GM04503 (cell line): Measurements from ENCODE around the gene MARVELD1.

Source experiments
- DNase-seq: peaks from one replicate; pipeline ENCODE4 v3.0.0-alpha.2; 2012; ENCODE audit warnings: low read depth

MARVELD1 gene

GRCh38 chr10:97721871-97722780, 8.6 kb downstream of the MARVELD1 start:
- DNase-seq, result no peak

GRCh38 chr10:97723001-97723400, 9.5 kb downstream of the MARVELD1 start:
- DNase-seq, result no peak

DNA sequence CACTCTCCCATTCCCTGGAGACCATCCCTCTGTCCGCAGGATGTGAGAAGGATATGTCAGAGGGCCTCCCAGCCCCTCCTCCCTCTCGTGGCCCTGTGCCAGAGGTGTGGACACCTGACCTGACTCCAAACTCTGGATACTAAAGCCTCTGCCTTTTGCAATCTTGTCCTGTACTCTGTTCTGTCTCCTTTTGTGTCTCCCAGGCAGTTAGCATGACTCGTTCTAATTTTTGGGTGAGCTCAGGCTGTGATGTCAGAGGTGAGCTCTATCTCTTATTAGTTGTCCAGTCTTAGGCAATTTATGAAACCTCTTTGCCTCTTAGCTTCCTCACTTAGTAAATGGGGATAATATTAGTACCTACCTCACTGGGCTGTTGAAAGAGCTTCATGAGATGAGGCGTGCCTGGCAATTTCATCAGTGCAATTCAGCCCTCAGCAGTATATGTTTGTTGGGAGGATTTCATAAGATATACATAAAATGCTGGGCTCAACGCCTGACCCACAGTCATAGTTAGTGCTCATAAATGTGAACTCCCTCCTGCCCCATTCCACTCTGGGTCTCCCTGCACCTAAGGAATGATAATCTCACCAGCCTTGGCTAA, 10.9 kb downstream of the MARVELD1 start:
- peak; percentile 65 for DNase-seq

- peak; percentile 82 for DNase-seq
These were observed 13.2 kb downstream of the MARVELD1 start for GRCh38 chr10:97726636-97727178.

- DNase-seq, result no peak
These were observed 15.5 kb downstream of the MARVELD1 start for GRCh38 chr10:97729014-97729413.

- DNase-seq, result no peak
These were observed 18.0 kb downstream of the MARVELD1 start for GRCh38 chr10:97731346-97732051.

DNA sequence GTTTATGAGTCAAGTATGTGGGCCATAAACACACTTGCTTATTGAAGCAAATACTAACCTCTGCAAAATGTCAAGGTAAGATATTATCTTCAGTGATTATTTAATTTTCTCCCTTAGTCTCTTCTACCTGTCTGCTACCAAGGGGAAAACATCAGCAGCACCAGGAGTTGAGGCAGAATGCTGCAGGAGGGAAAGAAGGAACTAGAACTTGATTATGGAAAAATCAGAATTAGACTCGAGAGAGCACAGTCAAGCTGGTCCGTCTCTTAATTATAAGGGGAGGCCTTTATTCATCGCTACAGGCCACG, 18.5 kb downstream of the MARVELD1 start:
- DNase-seq, result no peak

DNA sequence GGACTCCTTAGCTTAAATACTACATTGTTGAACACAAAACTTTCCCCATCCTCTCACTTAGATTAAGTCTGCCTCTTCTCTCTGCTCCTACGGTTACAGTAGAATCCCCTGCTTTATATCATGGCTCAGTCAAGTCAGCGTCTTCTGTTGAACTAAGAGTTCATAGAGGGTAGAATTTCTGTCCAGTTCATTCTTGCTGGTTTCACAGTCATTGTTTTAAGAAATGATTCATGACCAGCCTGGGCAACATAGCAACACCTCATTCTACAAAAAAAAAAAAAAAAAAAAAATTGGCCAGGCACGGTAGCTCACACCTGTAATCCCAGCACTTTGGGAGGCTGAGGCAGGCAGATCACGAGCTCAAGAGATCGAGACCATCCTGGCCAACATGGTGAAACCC, 19.7 kb downstream of the MARVELD1 start:
- DNase-seq, result no peak

DNA sequence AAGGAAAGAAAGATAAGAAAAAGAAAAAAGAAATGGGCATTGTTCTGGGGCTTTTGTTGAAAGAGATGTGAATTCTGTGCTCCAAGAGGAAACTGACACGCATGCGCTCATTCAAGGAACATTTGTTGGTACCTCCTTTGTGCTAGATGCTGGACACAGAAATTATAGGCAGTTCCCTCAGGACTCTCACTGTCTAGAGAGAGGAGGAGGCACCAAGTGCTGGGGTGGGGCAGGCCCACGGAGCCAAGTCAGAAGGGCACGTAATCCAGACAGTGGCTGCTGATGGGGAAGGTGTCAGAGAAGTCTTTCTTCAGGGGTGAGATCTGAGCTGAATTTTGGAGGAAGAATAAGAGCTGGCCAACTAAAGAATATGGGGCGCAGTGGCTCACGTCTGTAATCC, 20.5 kb downstream of the MARVELD1 start:
- no peak for DNase-seq

GRCh38 chr10:97736403-97736901, 22.9 kb downstream of the MARVELD1 start:
- DNase-seq, result no peak

GRCh38 chr10:97736902-97737769, 23.6 kb downstream of the MARVELD1 start, which contains the start of gene ZFYVE27:
Gene ZFYVE27 (plus strand): TSS chr10:97737128. CDS start chr10:97738478, 1,350 bp downstream.
- DNase-seq, result no peak

- no peak for DNase-seq
These were observed 24.3 kb downstream of the MARVELD1 start for GRCh38 chr10:97737770-97738265.

GRCh38 chr10:97738616-97739015, 25.1 kb downstream of the MARVELD1 start:
- no peak for DNase-seq

GRCh38 chr10:97740613-97741012, 27.1 kb downstream of the MARVELD1 start:
- no peak for DNase-seq

DNA sequence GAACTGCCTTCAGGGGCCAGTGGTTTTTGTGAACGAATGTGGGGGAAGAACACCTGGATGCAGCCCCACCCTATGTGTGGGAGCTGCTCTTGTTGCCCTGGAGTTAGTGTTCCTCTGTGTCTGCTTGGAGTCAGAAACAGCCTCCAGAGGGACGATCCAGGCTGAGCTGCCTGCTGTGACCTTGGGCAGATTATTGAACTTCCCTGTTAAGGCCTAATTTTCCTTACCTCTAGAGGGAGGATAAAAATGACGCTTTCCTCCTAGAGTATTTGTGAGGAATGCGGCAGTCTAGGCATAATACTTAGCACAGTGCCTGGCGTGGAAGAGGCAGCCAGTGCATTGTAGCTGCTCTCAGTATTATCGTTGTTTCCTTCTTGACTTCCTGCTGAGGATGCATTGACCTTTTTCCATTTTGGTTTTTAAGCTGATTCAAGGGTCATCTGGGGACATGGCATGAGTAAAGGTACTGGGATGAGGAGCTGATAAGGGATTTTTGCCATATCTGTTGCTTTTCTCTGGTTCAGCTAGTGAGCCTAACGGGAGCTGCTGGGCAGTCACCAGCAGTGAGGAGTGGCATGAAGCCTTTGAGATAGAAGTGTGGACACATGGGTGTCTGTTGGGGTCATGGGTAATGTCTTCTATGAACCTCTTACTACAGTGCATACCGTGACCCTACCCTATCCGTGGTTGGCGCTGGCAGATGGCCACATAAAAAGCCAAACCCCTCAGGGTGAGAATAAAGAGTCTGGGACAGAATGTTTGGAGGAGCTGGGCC, 29.8 kb downstream of the MARVELD1 start:
- DNase-seq, result no peak

DNA sequence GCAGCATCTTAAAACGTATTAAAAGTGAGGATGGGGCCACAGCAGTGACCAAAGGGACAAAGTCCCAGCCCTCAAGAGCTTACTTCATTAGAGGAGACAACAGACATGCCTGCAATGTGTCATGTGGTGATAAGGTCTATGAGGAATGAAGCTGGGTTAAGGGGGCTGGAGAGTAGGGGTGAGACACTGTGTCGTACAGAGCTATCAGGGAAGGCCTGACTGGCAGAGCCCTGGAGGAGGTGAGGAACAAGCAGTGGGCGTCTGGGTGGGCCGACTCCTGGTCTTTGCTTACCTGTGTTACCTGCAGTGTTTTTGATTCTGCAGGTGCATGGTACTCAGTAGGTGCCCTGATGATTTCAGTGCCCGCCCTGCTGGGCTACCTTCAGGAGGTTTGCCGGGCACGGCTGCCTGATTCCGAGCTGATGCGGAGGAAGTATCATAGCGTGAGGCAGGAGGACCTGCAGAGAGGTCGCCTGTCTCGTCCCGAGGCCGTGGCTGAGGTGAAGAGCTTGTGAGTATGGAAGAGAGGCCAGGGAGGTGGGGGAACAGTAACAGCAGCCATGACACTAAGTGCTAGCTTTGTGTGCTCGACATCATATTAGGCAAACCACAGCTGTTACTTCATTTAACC, 31.0 kb downstream of the MARVELD1 start:
- DNase-seq, result no peak

DNA sequence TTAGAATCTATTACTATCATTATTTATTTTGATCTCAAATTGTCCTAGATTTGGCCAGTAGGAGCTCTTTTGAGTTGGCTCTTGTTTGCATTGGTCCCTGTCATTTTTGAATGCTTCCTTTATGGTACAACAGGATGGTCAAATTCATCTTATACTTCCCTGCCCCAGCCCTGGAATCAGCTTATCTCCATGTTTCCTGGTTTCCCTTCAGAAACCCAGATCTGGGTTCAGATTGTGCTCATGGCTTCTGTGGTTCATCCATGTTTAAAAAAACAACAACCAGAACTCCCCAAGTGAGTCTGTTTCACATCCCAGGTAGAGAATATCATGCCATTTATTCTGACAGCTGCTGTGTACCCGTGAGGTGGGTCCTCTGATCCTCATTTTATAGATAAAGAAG, 34.0 kb downstream of the MARVELD1 start:
- no peak for DNase-seq

- DNase-seq, result no peak
These were observed 34.6 kb downstream of the MARVELD1 start for GRCh38 chr10:97748116-97748515.

DNA sequence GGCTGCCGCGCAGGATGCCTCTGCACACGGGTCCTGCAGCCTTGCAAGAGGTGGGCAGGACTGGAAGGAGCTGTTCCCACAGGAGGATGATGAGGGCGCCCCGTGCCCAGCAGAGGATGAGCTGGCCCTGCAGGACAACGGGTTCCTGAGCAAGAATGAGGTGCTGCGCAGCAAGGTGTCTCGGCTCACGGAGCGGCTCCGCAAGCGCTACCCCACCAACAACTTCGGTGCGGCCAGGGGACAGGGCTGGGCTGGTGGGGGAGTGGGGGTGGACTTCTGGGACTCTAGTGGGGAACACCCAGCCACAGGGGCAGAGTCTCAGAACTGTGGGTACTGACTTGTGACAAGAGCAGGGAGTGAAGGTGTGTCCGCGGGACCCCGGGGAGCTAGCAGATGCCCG, 39.4 kb downstream of the MARVELD1 start:
- DNase-seq, result no peak

DNA sequence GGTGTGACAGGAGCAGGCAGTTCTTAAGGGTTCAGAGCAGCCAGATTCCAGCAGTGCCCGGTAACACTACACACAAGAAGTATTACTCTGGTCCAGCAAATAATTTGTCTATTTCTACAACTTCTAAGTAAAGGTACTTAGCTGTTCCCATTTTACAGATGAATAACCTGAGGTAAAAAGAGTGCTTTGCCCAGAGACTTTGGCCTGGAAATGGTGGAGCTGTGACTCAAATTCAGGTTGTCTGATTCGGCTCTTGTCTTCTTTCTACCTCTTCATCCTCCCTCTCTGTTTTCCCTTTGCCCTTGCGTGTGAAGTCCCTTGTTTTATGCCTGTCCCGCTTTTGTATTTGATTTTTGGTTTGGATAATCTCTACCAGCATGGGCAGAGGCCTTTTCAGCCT, 41.2 kb downstream of the MARVELD1 start:
- DNase-seq, result no peak
